Vagina (tissue), 2 donors: Measurements from ENCODE around the gene PAMR1.

Experiments
- POLR2A ChIP-seq, 2 donors: fragments of 450-650 bp; IDR thresholded peaks; one replicate each; pipeline ENCODE4 v1.6.1; 2017; ENCODE audit warnings: antibody characterized with exemption in 2 of 2, mild to moderate bottlenecking in 2 of 2, moderate library complexity in 2 of 2
- POLR2AphosphoS5 ChIP-seq, 2 donors: sonication (generic); formaldehyde crosslinking; IDR thresholded peaks; one replicate each; pipeline ENCODE4 v1.9.0; 2017; ENCODE audit warnings: antibody characterized with exemption in 2 of 2, mild to moderate bottlenecking in 2 of 2, low read depth in 1 of 2; ENCODE audit not compliant: insufficient read depth in 1 of 2
- TF ChIP-seq, protein P1 (sequence below), 3 experiments: fragments of 450-650 bp in 2 of 3; fragments of 200-600 bp in 1 of 3; sonication (generic) in 1 of 3; IDR thresholded peaks; one replicate each; pipeline ENCODE4 v1.5.1; 2017 to 2019; ENCODE audit warnings: antibody characterized with exemption in 3 of 3, mild to moderate bottlenecking in 2 of 3, moderate library complexity in 2 of 3

DNA sequence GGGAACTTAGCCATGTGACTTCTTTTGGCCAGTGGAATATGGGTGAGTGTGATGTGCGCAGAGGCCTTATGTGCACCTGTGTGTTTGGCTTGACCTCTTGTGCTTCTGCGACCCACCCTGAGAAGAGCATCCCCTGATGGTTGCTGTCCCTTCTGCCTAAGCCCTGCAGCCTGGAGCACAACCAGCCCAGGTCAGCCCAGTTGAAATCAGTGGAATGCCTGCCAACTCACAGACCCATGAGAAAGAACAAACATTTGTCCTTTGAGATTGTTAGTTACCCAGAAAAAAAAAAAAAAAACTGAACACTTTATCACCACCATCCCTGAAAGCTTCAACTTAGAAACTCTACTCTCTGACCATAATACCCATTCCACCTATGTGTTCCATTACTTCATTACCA, 38.5 kb downstream of the PAMR1 start:
- TF ChIP-seq POLR2A (IDR thresholded peaks at IDR 0.05) (no peak), POLR2AphosphoS5 (IDR thresholded peaks at IDR 0.05; ENCODE audit: insufficient read depth in 1 of 2, low read depth in 1 of 2) (no peak)
- TF ChIP-seq, protein P1, sequence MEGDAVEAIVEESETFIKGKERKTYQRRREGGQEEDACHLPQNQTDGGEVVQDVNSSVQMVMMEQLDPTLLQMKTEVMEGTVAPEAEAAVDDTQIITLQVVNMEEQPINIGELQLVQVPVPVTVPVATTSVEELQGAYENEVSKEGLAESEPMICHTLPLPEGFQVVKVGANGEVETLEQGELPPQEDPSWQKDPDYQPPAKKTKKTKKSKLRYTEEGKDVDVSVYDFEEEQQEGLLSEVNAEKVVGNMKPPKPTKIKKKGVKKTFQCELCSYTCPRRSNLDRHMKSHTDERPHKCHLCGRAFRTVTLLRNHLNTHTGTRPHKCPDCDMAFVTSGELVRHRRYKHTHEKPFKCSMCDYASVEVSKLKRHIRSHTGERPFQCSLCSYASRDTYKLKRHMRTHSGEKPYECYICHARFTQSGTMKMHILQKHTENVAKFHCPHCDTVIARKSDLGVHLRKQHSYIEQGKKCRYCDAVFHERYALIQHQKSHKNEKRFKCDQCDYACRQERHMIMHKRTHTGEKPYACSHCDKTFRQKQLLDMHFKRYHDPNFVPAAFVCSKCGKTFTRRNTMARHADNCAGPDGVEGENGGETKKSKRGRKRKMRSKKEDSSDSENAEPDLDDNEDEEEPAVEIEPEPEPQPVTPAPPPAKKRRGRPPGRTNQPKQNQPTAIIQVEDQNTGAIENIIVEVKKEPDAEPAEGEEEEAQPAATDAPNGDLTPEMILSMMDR (IDR thresholded peaks at IDR 0.05), result no peak
